Cerebellar cortex (tissue), 1 donor: Measurements from ENCODE around the gene SLC2A8.

Experiments
- DNase-seq: peaks from one replicate; pipeline ENCODE4 v3.0.0-alpha.2; 2015; ENCODE audit warnings: low spot score

Gene SLC2A8

DNA sequence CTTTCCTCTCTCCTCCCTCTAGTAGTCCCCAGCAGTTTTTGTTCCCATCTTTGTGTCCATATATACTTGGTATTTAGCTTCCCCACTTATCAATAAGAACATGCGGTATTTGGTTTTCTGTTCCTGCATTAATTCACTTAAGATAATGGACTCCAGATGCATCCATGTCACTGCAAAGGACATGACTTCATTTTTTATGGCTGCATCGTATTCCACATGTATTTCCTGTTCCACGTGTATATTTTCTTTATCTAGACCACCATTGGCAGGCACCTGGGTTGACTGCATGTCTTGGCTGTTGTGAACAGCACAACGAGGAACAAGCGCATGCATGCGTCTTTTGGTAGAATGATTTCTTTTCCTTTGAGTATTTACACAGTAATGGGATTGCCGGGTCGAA lies 33.4 kb downstream of the SLC2A8 start:
- DNase-seq: no peak

DNA sequence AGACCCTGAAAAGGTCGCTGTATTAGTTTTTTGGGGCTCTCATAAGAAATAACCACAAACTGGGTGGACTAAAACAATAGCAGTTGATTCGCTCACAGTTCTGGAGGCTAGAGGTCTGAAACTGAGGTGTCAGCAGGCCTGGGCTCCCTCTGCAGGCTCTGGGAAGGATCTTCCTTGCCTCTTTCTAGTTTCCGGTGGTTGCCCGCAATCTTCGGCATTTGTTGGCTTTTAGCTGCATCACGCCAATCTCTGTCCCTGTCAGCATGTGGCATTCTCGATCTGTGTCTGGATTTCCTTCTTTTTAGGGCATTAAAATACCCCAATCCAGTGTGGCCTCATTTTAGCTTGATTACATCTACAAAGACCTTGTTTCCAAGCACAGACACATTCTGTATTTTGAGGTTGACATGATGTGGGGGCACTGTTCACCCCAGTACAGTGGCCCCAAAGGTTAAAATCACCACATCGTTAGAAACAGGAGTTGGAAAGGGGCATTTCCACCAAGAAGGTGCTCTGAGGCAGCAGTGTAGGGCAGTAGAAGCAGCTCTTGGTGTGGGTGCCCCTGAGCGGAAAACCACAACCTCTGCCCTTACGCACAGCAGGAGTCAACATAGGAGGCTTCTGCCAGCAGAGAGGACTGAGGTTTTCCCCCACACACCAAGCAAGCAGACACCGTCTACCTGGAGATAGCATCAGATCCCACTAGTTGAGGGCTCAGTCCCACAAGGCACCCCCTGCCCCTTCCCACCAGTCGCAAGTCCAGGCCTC lies 40.7 kb downstream of the SLC2A8 start:
- DNase-seq: peak; percentile 30

DNA sequence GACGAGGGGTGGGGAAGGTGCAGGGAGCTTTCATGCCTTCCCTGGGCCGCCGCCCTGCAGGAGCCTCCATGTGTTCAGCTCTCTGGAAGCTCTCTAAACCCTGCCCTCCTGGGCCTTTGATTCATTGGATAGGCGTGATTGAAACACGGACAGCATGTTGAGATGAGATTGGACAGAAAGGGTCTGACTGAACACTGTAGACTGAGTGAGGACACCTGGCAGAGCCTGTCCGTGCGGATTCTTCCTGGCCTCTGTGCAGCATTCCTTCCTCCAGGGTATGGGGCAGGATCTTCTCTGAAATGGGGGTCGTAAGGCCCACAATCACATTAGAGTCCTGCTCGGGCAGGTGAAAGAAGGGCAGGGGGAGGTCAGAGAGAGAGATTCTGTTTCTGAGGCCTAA lies 41.4 kb downstream of the SLC2A8 start:
- no peak for DNase-seq

DNA sequence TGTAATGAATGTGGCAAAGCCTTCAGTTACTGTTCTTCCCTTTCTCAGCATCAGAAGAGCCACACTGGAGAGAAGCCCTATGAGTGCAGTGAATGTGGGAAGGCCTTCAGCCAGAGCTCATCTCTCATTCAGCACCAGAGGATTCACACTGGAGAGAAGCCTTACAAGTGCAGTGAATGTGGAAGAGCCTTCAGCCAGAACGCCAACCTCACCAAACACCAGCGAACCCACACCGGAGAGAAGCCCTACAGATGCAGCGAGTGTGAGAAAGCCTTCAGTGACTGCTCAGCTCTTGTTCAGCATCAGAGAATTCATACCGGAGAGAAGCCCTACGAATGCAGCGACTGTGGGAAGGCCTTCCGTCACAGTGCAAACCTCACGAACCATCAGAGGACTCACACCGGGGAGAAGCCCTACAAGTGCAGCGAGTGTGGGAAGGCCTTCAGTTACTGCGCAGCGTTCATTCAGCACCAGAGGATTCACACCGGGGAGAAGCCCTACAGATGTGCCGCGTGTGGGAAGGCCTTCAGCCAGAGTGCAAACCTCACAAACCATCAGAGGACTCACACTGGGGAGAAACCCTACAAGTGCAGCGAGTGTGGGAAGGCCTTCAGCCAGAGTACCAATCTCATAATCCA lies 47.4 kb downstream of the SLC2A8 start:
- DNase-seq: peak; percentile 52

DNA sequence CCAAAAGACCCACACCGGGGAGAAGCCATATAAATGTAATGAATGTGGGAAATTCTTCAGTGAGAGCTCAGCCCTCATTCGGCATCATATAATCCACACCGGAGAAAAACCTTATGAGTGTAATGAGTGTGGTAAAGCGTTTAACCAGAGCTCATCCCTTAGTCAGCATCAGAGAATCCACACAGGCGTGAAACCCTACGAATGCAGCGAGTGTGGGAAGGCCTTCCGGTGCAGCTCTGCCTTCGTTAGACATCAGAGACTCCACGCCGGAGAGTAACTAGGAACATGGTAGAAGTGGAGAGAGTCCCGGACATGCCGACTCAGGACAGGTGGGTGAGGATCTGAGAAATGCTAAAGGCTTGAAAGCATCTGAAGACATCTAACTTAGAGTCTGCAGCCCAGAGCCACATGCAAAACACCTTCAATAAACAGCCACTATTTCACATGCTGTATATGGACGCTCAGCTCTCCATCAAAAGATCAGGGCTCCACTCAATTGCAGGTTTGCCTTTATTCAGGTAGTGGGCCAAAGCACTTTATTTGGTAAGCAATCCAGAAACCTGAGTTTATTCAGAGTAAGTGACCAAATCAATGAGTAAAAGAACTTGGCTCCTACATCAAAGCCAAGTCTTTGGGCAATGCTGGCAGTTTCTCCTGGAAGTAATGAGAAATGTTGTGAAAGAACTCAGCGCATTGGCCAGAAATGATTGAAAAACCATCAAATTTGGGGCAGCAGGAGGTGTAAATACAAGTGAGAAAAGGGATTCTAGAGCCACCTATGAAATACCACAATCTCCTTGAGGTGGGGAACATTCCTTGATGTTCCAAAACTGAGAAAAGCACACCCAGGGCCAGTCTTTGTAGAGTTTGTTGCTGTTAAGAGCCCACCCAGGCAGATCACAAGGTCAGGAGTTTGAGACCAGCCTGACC lies 48.2 kb downstream of the SLC2A8 start:
- DNase-seq: peak; percentile 60

DNA sequence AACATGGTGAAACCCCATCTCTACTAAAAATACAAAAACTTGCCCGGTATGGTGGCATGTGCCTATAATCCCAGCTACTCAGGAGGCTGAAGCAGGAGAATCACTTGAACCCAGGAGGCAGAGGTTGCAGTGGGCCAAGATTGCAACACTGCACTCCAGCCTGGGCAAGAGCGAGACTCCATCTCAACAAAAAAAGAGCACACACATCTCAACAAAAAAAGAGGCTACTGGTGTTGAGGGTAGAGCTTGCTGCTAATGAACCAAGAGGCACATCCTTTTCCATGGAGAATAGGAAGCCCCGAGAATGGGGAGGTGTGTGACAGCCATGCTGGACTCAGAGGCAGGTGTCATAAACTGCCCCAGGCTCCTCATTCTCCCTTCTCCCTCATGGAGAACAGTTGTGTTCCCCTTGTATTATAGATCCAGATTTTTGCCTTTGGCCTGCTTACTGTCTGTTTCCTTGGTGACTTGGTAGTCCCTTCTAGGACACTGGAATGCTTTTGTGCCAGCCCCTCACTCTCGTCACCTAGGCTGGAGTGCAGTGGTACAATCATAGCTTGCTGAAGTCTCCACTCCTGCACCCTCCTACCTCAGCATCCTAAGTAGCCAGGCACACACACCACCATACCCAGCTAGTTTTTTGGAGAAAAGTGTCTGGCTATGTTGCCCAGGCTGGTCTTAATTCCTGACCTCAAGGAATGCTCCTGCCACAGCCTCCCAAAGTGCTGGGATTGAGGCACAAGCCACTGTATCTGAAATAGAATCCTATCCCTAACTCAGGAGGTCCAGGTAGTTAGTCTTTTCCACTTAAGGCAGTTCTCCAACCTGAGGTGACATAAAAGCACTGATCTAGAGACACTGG lies 49.1 kb downstream of the SLC2A8 start:
- DNase-seq: peak; percentile 62

DNA sequence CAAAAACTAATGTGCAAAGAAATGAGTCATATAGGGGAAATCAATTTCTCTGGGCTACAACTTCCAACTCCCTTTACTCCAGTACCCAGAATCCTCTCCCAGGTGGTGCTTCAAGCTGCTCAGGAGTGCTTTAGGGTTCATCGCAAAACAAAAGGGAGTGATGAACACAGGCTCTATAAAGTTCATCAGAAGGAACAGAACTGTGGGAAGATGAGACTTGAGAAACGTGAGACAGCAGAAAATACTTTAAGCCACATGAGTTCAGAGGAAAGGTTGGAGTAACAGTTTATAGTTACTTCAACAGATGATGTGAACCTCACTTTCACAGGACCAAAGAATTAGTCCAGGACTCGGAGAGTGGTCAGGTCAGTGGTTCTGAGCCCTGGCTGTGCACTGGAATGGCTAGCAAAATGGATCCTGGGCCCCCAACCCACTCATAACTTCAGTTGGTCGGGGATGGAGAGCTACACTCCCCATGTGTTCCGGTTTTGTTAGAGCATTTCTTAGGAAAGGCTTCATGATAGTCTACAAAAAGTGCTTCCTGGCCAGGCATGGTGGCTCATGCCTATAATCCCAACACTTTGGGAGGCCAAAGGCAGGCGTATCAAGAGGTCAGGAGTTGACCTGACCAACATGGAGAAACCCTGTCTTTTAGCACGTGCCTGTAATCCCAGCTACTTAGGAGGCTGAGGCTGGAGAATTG lies 49.9 kb downstream of the SLC2A8 start:
- peak; percentile 52 for DNase-seq

DNA sequence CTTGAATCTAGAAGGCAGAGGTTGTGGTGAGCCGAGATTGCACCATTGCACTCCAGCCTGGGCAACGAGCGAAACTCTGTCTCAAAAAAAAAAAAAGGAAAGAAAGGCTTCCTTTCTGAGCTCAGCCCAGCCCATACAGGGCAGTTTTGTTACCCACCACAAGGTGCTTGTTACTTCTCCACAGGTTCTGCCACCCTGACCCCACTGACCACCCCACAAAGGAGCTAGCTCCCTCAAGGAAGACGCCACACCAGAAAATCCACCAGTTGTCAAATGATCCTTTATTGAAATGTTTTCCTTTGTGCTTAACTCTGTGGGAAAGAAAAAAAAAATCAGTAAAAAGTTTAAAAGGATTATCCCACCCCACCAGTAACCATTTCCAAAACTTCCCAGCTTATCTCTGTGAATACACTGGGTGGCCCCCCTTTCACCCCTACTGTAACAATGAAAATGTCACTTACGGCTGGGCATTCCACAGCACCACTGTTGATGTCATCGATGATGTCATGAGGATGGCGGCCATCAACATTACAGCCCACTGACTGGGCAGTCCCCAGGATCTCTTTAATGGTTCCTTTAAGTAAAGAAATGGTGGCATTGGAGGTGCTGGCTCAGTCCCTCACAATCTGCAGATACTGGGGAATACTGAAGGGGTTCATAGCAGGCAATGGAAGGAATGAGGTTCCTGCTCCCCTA lies 50.6 kb downstream of the SLC2A8 start:
- DNase-seq: peak; percentile 21

DNA sequence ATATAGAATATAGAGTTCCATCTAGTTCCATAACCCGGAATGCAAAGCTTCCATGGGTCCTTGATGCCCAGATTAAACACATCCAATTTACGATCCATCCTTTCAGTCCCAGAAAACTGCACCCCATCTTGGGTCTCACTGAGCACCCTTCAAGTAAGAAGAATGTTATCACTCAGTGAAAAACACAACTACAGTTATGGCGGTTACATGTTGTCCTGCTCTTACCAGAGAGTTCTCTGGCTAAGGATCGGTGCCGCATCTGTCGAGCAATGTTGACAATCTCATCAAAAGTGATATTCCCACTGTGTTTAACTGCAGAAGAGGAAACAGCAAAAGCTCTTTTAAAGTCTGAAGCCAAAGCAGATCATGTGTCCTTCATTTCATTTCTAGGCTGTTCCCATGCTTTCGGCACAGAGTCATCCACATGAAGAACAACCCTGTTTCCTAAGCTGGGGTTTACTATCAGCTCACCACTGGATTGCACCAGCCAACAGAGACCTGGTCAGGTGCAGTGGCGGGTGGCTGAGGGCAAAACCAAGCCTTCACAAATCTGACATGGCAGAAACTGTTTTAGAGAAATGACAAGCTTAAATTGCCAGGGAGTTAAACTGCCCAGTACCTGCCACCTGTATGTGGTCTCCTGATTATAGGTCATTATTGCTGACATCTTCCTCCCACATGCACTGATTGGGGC lies 51.3 kb downstream of the SLC2A8 start:
- peak; percentile 22 for DNase-seq

DNA sequence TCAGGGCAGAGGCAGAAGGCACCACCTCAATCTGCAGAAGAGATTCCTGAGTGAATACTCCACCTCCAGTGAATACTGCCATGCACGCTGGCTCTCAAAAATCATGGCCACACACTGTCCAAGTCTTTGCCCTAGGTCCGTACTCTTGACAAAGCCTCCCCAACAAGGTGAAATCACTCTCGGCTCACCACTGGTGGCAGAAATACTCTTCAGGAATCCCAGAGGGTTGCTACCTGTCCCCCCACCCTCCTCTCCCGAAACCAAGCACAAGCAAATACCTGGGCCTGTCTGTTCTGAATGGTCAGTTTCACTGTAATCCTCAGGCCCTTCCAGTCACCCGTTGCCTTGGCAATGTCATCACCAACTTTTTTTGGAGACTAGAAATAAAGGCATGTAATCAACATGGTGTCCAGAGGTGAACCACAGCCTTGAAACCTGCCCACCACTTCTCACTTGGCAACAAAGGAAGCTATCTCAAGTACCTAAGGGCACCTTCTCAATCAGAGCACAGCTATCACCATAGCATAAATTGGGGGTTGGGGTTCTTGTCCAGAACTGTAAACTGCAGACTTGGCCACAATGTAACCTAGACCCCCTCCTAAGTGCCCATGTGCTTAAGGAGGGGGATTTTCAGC lies 52.5 kb downstream of the SLC2A8 start:
- no peak for DNase-seq

DNA sequence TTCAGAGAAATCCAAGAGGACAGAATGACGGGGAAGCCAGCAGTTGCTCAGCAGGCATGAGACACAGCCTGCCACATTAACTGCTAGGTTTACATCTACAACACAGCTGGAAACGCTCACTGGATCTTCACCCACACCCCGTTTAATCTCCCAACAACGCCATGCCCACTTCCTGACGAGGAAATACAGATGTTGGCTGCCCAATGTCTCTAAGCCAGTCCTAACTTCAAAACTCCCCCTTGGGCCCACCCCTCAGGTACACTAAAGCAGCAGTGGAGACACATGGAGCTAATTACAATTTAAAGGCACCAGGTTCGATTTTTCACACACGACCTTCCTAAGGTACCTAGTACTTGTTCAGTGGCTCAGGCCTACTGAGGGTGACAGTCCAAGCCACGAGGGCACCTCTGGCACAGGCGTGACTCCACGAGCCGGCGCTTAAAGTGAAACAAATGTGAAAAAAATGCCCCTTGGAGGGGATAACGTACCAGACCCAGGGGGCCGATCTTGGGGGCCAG lies 53.3 kb downstream of the SLC2A8 start:
- no peak for DNase-seq

DNA sequence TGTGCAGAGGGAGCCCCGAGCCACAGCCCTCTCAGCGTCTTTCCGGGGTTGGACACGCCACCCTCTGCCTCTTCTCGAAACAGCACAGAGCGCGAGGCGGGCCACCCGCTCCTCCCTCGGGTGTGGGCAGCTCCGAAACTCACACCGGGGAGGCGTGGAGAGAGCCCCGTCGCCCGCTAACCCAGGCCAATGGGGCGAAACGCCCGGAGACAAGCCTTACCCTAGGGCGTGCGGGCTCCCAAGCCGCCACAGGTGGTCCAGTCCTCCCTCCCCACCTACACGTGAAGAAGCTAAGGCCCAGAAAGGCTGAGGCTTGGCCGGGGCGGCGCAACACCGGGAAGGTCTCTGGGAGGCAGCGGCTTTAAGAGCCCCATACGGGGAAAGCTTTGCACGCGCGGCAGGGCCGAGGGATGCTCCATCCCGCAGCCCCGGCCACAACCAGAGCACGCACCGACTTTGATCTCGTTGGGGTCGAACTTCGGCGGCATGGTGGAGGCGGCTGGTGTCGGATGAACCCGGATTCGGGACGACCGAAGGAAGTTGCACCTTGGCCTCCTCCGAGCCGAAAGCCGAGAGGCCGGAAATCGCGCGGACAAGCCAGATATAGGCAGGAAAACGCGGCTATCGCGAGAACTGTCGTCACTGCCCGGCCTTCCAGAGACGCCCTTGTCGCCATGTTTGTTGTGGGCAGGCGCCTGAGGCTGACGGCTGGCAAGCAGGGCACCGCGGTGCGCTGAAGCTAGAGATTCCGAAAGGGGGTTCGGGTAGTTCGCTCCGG lies 54.0 kb downstream of the SLC2A8 start, which contains the start of the genes LRSAM1 and RPL12:
Gene LRSAM1 (plus strand): TSS at position 681 of the 778 bp plus-strand sequence. CDS start 3,018 bp downstream, outside the sequence.
Gene RPL12 (minus strand): TSS at position 577 of the 778 bp plus-strand sequence. CDS start 89 bp downstream, at position 488.
- peak; percentile 96 for DNase-seq

DNA sequence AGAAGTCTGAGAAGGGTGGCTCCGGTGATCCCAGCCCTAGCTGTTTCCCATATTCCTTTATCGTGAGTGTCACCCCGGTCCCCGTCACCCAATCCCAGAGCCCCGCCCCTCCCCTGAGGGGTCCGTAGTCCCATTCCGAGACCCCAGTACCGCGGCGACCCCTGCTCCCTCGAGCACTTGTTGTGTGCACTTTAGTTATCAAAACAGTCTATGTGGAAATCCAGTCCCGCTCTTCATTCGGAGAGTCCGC lies 54.6 kb downstream of the SLC2A8 start:
- DNase-seq: no peak

DNA sequence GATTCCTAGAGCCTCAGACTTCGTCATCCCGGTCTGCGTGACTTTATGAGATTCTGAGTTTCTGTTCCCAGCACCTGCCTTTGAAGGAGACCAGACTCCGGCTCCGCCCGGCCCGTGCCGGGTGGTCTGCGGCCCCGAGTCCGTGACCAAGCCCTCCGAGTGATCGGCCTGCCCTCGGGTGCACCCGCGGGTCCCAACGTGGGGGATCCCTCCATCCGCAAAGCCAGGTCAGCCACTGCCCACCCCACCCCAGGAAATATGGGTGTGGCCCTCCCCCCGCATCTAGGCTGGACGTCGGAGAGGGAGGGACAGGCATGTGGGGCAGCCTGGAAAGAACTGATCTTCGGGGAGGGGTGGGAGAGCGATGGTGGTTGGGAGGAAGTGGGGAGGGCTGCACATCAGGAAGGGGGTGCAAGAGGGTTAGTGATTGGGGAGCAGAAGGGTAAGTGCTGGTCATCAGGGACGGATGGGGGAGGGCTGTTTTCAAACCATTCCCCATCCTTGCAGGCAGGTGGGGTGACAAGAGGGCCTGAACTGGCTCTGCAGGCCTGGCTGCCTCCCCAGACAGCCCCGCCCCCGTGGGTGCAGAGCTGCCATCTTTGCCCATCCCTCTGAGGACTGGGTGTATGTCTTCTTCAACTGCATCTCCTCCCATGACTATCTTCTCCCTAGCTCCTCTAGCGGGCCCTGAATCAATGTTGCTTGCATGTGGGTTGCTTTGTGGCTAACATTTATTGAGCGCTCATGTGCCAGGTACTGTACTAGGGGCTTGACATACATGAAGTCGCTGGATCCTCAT lies 55.1 kb downstream of the SLC2A8 start:
- DNase-seq: peak; percentile 60

DNA sequence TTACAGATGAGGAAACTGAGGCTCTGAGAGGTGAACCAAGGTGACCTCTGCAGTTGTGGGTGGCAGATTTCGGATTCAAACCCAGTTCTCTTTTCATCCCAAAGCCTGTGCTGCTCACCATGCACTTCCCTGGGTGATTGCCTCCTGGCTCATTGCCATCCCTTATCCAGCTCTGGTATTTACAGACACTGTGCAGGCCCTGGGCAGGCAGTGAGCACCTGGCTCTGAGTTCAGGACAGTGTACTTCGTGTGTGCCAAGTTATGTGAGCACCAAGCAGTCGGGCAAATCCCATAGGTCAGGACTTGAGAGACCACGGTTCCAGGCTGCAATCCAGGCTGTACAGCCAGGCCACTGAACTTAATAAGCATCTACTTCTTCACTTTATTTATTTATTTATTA lies 55.7 kb downstream of the SLC2A8 start:
- DNase-seq: peak; percentile 25

DNA sequence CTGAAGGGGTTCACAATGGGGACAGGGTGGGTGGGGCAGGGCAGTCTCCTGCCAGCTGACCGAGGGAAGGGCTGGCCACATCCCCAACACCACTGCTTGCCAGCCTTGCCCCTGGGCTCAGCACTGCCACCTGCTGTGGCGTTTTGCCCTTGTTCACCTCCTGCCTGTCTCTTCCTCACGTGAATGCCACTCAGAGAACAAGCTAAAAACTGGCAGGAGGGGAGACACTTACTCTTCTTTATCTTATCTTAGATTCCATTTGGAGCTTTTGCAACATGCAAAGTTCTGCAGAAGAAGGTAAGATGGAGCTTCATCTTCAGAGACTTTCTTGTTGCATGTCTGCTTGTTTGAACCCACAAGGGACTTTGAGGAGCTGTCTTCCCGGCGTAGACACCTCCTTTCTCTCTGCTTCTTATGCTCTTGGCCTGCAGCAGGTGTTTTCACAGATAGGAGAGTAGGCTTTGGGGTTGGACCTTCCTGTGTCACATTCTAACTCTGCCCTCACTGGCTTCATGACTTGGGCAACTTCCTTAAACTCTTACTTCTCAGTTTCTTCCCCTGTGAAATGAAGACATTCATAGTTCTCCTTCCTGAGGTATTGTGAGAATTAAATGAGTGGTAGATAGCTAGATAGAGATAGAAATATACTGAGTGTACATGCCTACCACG lies 58.5 kb downstream of the SLC2A8 start:
- no peak for DNase-seq
